ENCODE measurements around the gene LCN10. TPM values are rescaled to one million over a fixed set of nuclear protein-coding genes. Genes with fewer than 3 reads are reported as not detected.

LCN10 gene
- total and polyA plus RNA-seq, 2 of the 13 experiments (the other 11 are each of a cell fraction or from before 2014, with no cell fraction given) = 0.53 to 0.61 TPM

DNA sequence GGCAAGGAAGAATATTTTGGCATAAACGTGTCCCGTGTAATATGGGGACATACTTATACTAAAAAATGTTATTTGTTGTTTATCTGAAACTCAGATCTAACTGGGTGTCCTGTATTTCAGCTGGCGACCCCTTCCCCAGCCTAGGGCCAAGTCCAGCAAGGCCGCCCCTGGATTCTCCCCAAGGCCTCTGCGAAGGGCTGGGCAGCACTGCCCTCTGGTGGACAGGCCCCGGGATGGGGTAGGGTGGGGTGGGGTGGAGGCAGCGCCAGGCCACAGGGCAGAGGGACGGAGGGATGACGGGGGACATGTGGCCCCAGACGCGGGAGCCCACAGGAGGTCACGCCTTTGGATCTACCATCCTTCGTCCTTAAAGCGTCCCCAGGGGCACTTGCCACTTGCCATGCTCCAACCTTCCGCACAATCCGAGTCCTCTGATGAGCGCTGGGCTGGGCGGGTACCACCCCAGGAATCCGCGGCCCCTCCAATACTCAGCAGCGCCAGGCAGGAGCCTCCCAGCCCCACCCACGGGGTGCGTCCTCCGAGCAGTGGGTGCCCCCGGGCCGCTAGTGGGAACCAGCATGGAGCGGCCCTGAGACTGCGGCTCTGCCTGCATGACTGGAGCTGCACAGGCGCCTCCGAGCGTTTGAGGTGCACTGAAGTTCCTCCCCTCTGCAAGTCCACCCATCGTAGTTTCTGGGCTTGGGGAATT lies 48.4 kb downstream of the LCN10 start (continued):
- TF ChIP-seq, protein P1, sequence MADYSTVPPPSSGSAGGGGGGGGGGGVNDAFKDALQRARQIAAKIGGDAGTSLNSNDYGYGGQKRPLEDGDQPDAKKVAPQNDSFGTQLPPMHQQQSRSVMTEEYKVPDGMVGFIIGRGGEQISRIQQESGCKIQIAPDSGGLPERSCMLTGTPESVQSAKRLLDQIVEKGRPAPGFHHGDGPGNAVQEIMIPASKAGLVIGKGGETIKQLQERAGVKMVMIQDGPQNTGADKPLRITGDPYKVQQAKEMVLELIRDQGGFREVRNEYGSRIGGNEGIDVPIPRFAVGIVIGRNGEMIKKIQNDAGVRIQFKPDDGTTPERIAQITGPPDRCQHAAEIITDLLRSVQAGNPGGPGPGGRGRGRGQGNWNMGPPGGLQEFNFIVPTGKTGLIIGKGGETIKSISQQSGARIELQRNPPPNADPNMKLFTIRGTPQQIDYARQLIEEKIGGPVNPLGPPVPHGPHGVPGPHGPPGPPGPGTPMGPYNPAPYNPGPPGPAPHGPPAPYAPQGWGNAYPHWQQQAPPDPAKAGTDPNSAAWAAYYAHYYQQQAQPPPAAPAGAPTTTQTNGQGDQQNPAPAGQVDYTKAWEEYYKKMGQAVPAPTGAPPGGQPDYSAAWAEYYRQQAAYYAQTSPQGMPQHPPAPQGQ (CRISPR knock-in tag; IDR thresholded peaks at IDR 0.05; ENCODE audit: borderline replicate concordance) = no peak
- TF ChIP-seq KMT2B (CRISPR knock-in tag; IDR thresholded peaks at IDR 0.05) = no peak
- TF ChIP-seq POLR2A (IDR thresholded peaks at IDR 0.05; ENCODE audit: insufficient read depth in 1 of 2, low read depth in 2 of 2, low read length in 2 of 2) = no peak
- no peak for TF ChIP-seq EP300 (IDR thresholded peaks at IDR 0.05; ENCODE audit: low read depth in 2 of 2, low read length in 2 of 2)
- no peak for TF ChIP-seq EP300 (CRISPR knock-in tag; IDR thresholded peaks at IDR 0.05; ENCODE audit: borderline replicate concordance)
- no peak for TF ChIP-seq ZNF766 (CRISPR knock-in tag; IDR thresholded peaks at IDR 0.05; ENCODE audit: borderline replicate concordance)
- TF ChIP-seq RAD51 (IDR thresholded peaks at IDR 0.05; ENCODE audit: borderline replicate concordance) = no peak
- TF ChIP-seq ZNF326 (CRISPR knock-in tag; IDR thresholded peaks at IDR 0.05; ENCODE audit: borderline replicate concordance) = no peak
- TF ChIP-seq MED13 (CRISPR knock-in tag; IDR thresholded peaks at IDR 0.05) = no peak
- TF ChIP-seq, protein P2, sequence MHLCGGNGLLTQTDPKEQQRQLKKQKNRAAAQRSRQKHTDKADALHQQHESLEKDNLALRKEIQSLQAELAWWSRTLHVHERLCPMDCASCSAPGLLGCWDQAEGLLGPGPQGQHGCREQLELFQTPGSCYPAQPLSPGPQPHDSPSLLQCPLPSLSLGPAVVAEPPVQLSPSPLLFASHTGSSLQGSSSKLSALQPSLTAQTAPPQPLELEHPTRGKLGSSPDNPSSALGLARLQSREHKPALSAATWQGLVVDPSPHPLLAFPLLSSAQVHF (CRISPR knock-in tag; IDR thresholded peaks at IDR 0.05) = no peak
- no peak for TF ChIP-seq NR3C1 (CRISPR knock-in tag; IDR thresholded peaks at IDR 0.05)
- no peak for TF ChIP-seq TOE1 (CRISPR knock-in tag; IDR thresholded peaks at IDR 0.05)
- TF ChIP-seq SETDB1 (CRISPR knock-in tag; IDR thresholded peaks at IDR 0.05; ENCODE audit: borderline replicate concordance) = no peak
- TF ChIP-seq FOSL1 (CRISPR knock-in tag; IDR thresholded peaks at IDR 0.05; ENCODE audit: borderline replicate concordance) = no peak
- TF ChIP-seq NFE2 (CRISPR knock-in tag; IDR thresholded peaks at IDR 0.05) = no peak
- TF ChIP-seq AKAP8 (CRISPR knock-in tag; IDR thresholded peaks at IDR 0.05) = no peak
- TF ChIP-seq NKX3-1 (CRISPR knock-in tag; IDR thresholded peaks at IDR 0.05) = no peak
- TF ChIP-seq, protein P3, sequence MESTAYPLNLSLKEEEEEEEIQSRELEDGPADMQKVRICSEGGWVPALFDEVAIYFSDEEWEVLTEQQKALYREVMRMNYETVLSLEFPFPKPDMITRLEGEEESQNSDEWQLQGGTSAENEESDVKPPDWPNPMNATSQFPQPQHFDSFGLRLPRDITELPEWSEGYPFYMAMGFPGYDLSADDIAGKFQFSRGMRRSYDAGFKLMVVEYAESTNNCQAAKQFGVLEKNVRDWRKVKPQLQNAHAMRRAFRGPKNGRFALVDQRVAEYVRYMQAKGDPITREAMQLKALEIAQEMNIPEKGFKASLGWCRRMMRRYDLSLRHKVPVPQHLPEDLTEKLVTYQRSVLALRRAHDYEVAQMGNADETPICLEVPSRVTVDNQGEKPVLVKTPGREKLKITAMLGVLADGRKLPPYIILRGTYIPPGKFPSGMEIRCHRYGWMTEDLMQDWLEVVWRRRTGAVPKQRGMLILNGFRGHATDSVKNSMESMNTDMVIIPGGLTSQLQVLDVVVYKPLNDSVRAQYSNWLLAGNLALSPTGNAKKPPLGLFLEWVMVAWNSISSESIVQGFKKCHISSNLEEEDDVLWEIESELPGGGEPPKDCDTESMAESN (CRISPR knock-in tag; conservative IDR thresholded peaks at IDR 0.05) = no peak
- TF ChIP-seq ZNF138 (CRISPR knock-in tag; IDR thresholded peaks at IDR 0.05; ENCODE audit: low read depth) = no peak
- TF ChIP-seq ASH2L (IDR thresholded peaks at IDR 0.05; ENCODE audit: insufficient read length, low read depth, low read length) = no peak
- TF ChIP-seq ARNT (IDR thresholded peaks at IDR 0.05) = no peak
- TF ChIP-seq HMG20B (CRISPR knock-in tag; conservative IDR thresholded peaks at IDR 0.05) = 0 out of 2 replicates have a peak, but pooled peaks have one; percentile 21
- TF ChIP-seq, protein P4, sequence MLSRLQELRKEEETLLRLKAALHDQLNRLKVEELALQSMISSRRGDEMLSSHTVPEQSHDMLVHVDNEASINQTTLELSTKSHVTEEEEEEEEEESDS (CRISPR knock-in tag; IDR thresholded peaks at IDR 0.05; ENCODE audit: borderline replicate concordance) = no peak
